GM10847 (cell line): ENCODE results near the gene SH3RF3.

Experiments used
- POLR2A ChIP-seq: IDR thresholded peaks from 2 replicates; pipeline ENCODE4 v1.6.1; 2011; ENCODE audit not compliant: insufficient read length; ENCODE audit errors: extremely low read depth

SH3RF3 gene

DNA sequence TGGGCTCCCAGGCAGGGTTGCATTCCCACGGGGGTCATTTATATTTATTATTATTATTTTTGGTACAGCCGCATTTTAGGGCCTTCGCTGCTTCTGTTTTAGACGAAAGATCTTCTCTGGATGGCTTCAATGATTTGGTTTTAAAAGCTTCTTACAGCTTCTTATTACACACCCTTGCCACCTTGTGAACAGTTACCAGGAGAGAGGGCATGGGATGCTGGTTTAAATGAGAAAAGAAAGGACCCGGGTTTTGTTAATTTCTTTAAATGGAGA, 1.7 kb downstream of the SH3RF3 start:
- no peak for TF ChIP-seq POLR2A

DNA sequence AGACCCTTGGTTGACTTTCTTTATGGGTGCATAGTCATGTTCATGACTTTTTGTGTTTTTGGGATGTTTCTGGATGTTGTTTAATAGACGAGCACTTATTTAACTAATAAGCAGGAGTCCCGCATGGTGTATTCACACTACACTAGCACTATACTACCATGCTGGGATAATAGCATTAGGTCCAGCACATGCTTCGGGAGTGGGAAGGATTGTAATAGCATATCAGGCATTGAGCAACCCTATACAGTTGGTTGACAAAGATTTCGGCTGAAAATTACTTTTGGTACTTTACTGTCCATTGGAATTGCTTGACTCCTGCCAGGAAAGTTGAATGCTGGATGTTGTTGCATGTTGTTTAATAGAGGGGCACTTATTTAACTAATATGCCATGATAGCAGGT, 2.8 kb downstream of the SH3RF3 start:
- TF ChIP-seq POLR2A, result no peak

DNA sequence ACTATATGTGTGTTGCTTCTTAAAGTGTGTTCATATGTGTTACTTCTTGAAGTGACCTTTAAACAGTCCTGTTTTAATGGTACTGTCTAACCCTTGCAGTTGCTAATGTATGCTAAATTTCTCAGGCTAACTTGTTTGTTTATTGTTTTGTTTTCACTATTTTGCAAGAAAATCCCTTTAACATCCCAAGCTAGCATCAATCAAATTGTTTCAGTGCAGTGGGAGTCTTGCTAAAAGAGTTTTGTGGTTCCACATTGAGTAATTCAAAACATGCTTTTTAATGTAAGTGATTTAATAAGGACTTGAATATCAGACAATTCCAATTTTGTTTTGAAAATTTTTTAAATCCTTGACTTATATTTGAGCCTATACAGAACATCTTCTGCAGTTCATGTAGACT, 3.6 kb downstream of the SH3RF3 start:
- no peak for TF ChIP-seq POLR2A

DNA sequence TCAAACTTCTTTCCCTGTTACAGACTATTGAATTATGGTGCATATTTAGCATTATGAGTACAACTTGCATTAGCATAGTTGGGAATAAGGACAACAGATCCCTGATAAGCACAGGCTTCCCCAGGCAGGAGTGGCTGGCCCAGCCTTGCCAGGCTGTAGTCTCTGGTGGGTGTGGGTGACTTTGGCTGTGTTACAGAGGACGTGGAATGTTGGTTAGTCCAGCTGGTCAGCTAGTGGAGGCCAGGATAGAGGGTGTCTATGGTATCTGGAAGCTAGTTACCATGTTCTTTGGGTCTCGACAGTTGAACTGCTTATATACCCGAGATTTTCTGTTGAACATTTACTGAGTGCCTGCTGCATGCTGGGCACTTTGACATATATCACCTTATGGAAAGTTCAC, 4.7 kb downstream of the SH3RF3 start:
- no peak for TF ChIP-seq POLR2A

DNA sequence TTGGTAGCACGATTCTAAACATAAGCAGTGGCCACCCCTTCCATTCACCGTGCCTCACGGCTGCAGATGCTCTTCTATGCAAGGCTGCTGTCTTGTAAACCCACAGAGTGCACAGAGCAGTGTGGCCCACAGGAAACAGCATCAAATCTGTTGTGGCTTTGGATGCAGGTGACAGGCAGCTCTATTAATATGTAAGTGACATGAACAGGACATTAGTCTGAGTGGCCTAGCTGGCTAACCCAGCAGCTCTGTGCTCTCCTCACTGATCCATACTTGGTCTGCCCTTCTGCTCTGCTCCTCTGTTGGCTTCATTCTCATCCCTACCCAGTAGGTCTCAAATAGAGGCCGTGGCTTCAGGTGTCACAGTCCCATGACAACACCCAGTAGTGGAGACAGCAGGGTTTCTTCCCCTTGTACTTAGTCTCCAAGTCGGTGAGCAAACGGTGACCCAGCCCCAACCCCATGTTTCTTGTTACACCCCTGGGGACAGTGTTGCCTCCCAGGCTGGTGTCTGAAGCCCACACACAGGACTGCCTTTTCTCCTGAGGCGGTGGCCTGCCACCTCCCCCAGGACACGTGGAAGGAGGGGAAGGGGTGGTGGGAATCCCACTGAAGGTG, 5.8 kb downstream of the SH3RF3 start:
- TF ChIP-seq POLR2A, result no peak

DNA sequence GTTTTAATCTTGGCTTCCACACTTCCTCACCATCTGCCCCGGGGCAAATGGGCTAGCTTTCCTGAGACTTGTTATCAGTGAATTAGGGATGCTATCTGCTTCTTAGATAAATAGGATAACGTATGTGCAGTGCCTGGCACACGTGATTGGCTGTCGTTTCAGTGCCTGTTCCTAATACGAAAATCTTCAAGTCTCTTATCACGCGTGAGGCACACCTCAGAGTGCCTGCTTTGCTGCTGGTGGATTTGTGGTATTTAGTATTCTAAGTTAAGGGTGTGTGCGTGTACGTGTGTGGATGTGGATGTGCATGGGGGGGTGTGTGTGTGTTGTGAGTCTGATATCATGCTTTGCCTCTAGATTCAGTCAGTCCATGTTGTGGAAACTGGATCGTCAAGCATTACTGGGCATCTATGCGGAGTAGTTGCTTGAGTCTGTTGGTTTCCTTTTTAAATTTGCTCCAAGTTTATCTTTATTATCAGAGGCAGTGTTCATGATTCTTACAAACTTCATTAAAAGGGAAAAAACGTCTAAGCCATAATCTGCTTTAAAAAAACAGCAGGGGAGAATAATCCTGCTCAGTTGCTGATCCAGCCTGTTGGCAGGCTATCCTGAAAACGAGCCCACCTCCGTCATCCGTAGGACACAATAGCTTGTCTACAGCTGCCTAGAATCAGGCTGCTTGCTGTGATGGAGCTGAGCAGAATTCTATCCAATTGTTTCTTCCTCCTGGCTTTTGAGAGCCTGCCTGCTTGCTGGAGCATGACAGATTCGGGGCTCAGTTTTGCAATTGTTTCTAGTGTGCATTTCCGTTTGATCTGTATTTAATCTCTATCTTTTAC, 6.6 kb downstream of the SH3RF3 start:
- TF ChIP-seq POLR2A, result no peak

DNA sequence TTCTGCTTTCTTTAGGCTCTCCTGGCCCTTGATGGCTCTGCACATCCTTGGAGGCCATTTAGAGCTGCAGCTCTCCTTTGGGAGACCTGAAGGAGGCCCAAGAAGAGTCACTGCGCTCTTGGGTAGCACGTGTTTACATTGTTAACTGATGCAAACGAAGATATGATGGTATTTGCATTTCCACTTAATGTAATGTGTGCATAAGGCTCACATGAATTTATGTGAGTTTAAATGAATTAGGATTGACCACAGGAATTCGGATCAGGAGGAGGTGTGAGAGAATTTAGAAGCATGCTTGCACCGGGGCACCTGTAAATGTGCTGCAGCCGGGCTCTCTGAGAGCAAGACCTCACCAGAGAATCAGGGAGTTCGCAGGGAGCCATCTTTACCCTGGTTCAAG, 7.5 kb downstream of the SH3RF3 start:
- no peak for TF ChIP-seq POLR2A

DNA sequence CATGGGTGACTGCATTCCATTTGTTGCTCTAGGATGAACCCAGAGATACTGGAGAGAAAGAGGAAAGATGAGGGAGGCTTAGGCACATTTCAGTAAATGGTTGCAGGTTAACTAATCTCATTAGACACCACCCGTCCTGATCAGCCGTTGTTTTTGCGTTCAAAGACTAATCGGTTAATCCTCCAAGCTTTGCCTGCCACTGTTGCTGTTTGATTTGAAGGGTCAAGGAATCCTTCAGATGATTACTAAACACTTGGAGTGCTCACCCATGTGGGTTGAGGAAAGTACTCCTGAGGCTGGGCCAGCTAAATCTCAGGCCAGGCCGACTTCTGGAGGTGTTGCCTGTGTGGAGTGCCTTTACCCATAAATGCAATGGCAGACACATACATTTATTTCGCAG, 8.6 kb downstream of the SH3RF3 start:
- no peak for TF ChIP-seq POLR2A

DNA sequence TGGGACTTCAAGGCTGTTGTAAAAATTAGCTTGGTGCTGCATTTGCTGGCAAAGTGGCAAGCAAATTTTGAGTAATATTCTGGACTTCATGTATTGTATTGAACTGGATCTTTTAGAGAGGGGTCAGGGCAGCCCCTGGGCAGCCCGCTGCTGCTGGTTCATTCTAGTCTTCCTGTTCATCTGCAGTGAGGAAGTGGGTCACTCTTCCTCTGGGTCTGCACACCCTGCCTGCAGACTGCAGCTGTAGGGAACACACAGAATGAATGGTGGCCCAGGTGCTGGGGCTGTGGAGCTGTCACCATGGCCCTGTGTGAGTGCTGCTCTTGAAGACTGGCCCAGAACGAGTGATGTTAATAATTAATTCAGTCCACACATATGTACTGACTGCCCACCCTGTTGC, 9.4 kb downstream of the SH3RF3 start:
- TF ChIP-seq POLR2A, result no peak

DNA sequence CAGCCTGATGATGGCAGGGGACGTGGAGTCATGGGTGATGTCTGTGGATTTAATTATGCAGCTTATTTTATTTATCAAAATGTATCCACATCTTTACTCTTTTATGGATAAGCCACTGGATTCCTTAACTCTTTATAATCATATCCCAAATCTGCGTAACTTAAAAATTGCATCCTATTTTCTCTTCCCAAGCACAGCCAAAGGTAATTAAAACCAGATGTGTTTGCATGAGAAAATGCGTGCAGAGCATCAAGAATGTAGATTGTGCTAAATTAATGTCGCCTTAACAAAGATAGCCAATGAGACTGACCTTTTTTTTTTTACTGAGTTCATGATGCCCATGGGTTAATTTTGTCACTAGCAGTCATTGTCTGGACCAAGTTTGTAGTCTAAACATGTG, 10.0 kb downstream of the SH3RF3 start:
- TF ChIP-seq POLR2A, result no peak

DNA sequence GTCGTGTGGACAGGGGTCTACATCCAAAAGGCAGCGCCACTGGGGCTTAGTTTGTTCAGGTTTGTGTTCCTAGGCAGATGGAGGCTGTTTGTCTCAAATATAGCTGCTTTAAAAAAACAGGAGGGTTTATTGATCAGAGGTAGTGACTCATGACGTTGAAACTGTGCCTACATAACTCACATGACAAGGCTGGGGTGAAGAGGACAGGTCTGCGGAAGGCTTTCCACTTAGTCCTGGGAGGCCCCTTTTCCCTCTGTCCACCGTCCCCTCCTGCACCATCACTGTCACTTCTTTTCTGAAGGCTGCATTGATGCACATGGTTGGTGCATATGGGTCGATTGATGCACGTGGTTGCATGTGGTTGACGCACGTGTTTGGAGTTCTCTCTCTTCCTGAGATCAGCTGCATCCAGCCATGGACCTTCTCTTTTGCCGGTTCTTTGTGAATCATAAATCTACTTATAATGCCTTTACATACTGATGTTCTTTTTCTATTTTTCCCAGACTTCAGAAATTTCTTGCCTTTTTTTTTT, 10.9 kb downstream of the SH3RF3 start:
- no peak for TF ChIP-seq POLR2A

DNA sequence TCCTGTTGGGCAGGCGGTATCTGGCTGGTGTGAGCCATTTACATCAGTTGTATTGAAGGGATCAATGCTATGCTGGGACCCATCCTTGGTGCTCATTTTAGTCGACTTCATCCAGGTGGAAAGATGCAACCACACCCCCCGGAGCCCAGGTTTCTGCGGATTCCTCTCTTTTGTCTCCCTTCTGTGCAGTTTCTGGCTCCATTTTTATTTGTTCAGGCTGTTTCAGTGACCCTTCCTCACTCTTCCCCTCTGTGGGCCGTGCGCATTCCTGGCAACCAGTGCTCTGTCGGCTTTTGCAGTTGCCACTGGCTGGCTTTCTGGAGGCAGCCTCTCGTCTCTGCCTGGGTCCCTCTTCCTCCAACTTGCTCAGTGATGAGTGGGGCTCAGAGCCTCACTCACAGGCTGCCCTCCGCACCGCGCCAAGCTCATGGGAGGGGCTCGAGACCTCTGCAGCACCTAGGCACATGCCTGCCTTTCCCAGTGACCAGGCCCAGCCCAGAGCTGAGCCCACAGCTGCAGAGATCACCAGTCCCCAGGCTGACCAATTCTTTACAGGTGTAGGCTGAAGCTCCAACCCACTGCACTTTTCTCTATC, 12.1 kb downstream of the SH3RF3 start:
- TF ChIP-seq POLR2A, result no peak

DNA sequence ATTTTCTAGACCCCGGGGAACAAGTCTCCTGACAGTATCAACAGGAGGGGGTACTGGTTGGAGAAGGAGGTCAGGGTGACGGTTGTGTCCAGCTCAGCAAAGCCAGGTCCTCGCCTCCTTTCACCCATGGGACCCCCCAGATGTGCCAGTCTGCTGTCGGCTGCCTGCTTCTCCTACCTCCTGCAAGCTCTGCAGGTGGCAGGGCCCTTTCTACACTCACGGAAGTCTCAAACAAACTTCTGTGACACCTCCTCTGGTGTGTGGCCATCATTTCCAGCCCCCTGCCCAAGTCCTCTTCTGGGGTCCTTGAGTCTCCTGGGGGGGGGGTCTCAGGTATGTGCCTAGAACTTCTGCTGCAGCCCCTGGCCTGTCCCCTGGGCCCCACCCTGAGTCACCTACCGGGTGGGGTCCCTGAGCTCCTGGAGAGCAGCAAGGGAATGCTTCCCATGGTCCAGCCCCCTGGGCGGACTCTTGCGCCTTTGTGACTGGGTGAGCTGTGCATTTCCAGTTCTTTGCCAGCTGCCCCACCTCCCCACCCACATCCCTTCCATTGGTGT, 12.8 kb downstream of the SH3RF3 start:
- TF ChIP-seq POLR2A, result no peak

DNA sequence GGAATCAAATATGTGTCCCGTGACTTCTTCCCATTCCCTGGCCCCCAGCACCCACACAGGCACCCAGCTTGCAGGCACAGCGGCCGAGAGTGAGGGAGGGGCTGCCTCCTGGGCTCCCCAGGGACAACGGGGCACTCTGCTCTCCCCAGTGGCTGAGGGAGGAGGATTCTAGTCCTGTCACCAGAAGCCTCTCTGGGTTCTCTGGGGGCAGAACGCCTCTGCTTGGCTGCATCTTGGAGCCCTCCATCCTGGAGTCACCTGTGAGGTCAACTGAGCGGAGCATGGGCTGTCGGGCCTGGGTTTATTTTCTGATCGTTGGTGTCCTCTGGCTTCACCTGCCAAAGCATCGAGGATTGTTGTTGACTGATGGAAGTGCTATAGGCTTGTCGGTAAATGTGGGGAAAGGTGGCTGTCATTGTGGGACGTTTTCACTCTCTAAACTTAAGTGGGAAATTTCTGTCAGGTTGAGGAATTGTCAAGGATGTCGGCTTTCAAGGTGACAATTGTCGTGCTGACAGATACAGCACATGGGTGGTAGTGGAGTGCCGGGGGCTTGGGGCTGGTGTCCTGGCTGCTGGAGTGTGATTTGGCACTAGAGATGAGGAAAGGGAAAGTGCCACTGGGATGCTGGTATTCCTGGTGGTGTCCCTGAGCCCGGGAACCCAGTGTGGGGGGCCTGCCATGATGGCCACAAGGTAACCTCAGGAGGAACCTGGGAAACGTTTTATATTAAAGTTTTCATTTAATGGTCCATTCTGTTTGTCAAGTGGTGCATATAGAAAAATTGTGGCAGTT, 13.6 kb downstream of the SH3RF3 start:
- TF ChIP-seq POLR2A, result no peak
